ENCODE data around the gene ZNF503. TPM values are rescaled to one million over a fixed set of nuclear protein-coding genes. Genes with fewer than 3 reads are reported as not detected.

Gene ZNF503
- total and polyA plus RNA-seq, 2 experiments from 2014 or later, result 0.21 TPM; not detected in 1

DNA sequence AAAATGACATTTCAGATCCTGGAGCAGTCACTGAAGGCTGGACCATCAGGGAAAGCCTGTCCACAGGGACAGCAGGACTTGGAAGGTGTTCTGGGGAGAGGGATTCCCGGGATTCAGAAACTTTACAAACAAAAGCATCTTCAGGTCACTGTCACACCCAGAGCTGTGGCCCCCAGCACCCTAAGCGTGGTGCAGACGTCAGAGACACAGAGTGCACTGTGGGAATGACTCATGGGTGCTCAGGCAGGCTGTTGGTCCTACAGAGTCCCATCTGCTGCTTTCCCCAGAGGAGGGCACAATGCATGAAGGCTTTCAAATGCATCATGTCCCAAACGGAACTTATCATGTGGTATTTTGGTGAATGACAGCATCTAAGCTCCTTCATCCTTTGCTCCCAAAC, 16.7 kb upstream of the ZNF503 start:
- DNase-seq (ENCODE audit: low spot score) (no peak), ATAC-seq (no peak; the same call in 2 of the 3 replicates)
- H4K20me1 ChIP-seq (replicated peaks; ENCODE audit: insufficient read depth), result peaks cover 17% of the 10 kb centered on the region; the same call in 1 of the 2 replicates
- H2AFZ ChIP-seq, result no peak overlapping the region
- no peak overlapping the region for H3K27ac Mint-ChIP-seq
- peaks cover 10% of the 10 kb centered on the region for H3K4me1 ChIP-seq (ENCODE audit: insufficient read depth)
- H3K4me3 ChIP-seq, result no peak overlapping the region
- no peak overlapping the region for H3K4me3 Mint-ChIP-seq
- TF ChIP-seq CREB1 (CRISPR knock-in tag; IDR thresholded peaks at IDR 0.05; ENCODE audit: low read depth) (no peak), ZNF114 (CRISPR knock-in tag; IDR thresholded peaks at IDR 0.05) (no peak), ZNF331 (CRISPR knock-in tag; IDR thresholded peaks at IDR 0.05; ENCODE audit: low read depth) (no peak), EZH2 (IDR thresholded peaks at IDR 0.05; ENCODE audit: low read depth, unreplicated experiment) (no peak), POLR2AphosphoS5 (IDR thresholded peaks at IDR 0.05; ENCODE audit: low read depth) (no peak), STAT1 (IDR thresholded peaks at IDR 0.05; ENCODE audit: unreplicated experiment) (no peak), JUNB (IDR thresholded peaks at IDR 0.05; ENCODE audit: unreplicated experiment) (no peak)
- TF ChIP-seq, protein P1, sequence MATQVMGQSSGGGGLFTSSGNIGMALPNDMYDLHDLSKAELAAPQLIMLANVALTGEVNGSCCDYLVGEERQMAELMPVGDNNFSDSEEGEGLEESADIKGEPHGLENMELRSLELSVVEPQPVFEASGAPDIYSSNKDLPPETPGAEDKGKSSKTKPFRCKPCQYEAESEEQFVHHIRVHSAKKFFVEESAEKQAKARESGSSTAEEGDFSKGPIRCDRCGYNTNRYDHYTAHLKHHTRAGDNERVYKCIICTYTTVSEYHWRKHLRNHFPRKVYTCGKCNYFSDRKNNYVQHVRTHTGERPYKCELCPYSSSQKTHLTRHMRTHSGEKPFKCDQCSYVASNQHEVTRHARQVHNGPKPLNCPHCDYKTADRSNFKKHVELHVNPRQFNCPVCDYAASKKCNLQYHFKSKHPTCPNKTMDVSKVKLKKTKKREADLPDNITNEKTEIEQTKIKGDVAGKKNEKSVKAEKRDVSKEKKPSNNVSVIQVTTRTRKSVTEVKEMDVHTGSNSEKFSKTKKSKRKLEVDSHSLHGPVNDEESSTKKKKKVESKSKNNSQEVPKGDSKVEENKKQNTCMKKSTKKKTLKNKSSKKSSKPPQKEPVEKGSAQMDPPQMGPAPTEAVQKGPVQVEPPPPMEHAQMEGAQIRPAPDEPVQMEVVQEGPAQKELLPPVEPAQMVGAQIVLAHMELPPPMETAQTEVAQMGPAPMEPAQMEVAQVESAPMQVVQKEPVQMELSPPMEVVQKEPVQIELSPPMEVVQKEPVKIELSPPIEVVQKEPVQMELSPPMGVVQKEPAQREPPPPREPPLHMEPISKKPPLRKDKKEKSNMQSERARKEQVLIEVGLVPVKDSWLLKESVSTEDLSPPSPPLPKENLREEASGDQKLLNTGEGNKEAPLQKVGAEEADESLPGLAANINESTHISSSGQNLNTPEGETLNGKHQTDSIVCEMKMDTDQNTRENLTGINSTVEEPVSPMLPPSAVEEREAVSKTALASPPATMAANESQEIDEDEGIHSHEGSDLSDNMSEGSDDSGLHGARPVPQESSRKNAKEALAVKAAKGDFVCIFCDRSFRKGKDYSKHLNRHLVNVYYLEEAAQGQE (IDR thresholded peaks at IDR 0.05; ENCODE audit: unreplicated experiment), result no peak
- TF ChIP-seq, protein P2, sequence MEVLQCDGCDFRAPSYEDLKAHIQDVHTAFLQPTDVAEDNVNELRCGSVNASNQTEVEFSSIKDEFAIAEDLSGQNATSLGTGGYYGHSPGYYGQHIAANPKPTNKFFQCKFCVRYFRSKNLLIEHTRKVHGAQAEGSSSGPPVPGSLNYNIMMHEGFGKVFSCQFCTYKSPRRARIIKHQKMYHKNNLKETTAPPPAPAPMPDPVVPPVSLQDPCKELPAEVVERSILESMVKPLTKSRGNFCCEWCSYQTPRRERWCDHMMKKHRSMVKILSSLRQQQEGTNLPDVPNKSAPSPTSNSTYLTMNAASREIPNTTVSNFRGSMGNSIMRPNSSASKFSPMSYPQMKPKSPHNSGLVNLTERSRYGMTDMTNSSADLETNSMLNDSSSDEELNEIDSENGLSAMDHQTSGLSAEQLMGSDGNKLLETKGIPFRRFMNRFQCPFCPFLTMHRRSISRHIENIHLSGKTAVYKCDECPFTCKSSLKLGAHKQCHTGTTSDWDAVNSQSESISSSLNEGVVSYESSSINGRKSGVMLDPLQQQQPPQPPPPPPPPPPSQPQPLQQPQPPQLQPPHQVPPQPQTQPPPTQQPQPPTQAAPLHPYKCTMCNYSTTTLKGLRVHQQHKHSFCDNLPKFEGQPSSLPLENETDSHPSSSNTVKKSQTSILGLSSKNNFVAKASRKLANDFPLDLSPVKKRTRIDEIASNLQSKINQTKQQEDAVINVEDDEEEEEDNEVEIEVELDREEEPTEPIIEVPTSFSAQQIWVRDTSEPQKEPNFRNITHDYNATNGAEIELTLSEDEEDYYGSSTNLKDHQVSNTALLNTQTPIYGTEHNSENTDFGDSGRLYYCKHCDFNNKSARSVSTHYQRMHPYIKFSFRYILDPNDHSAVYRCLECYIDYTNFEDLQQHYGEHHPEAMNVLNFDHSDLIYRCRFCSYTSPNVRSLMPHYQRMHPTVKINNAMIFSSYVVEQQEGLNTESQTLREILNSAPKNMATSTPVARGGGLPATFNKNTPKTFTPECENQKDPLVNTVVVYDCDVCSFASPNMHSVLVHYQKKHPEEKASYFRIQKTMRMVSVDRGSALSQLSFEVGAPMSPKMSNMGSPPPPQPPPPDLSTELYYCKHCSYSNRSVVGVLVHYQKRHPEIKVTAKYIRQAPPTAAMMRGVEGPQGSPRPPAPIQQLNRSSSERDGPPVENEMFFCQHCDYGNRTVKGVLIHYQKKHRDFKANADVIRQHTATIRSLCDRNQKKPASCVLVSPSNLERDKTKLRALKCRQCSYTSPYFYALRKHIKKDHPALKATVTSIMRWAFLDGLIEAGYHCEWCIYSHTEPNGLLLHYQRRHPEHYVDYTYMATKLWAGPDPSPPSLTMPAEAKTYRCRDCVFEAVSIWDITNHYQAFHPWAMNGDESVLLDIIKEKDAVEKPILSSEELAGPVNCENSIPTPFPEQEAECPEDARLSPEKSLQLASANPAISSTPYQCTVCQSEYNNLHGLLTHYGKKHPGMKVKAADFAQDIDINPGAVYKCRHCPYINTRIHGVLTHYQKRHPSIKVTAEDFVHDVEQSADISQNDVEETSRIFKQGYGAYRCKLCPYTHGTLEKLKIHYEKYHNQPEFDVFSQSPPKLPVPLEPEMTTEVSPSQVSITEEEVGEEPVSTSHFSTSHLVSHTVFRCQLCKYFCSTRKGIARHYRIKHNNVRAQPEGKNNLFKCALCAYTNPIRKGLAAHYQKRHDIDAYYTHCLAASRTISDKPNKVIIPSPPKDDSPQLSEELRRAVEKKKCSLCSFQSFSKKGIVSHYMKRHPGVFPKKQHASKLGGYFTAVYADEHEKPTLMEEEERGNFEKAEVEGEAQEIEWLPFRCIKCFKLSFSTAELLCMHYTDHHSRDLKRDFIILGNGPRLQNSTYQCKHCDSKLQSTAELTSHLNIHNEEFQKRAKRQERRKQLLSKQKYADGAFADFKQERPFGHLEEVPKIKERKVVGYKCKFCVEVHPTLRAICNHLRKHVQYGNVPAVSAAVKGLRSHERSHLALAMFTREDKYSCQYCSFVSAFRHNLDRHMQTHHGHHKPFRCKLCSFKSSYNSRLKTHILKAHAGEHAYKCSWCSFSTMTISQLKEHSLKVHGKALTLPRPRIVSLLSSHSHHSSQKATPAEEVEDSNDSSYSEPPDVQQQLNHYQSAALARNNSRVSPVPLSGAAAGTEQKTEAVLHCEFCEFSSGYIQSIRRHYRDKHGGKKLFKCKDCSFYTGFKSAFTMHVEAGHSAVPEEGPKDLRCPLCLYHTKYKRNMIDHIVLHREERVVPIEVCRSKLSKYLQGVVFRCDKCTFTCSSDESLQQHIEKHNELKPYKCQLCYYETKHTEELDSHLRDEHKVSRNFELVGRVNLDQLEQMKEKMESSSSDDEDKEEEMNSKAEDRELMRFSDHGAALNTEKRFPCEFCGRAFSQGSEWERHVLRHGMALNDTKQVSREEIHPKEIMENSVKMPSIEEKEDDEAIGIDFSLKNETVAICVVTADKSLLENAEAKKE (CRISPR knock-in tag; IDR thresholded peaks at IDR 0.05), result no peak
- TF ChIP-seq, protein P3, sequence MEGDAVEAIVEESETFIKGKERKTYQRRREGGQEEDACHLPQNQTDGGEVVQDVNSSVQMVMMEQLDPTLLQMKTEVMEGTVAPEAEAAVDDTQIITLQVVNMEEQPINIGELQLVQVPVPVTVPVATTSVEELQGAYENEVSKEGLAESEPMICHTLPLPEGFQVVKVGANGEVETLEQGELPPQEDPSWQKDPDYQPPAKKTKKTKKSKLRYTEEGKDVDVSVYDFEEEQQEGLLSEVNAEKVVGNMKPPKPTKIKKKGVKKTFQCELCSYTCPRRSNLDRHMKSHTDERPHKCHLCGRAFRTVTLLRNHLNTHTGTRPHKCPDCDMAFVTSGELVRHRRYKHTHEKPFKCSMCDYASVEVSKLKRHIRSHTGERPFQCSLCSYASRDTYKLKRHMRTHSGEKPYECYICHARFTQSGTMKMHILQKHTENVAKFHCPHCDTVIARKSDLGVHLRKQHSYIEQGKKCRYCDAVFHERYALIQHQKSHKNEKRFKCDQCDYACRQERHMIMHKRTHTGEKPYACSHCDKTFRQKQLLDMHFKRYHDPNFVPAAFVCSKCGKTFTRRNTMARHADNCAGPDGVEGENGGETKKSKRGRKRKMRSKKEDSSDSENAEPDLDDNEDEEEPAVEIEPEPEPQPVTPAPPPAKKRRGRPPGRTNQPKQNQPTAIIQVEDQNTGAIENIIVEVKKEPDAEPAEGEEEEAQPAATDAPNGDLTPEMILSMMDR (conservative IDR thresholded peaks at IDR 0.05; ENCODE audit: low read depth in 2 of 2), result no peak
- no peaks in the 10 kb centered on the region for H3K9me2 ChIP-seq (ENCODE audit: insufficient read depth)
- H3K27ac ChIP-seq (ENCODE audit: low read depth), result no peak overlapping the region
- H3F3A ChIP-seq (replicated peaks; ENCODE audit: low read depth), result no peaks in the 10 kb centered on the region
- H3K27me3 ChIP-seq (ENCODE audit: insufficient read depth), result peaks cover 100% of the 10 kb centered on the region
- H3K27me3 Mint-ChIP-seq (ENCODE audit: insufficient read depth, low read depth, poor library complexity), result peaks cover 91% of the 10 kb centered on the region
- H3K79me2 ChIP-seq (replicated peaks; ENCODE audit: insufficient read depth), result no peaks in the 10 kb centered on the region
- no peak overlapping the region for H3K4me2 ChIP-seq
- H3K4me1 Mint-ChIP-seq, result peaks cover 26% of the 10 kb centered on the region
- H3K36me3 ChIP-seq (ENCODE audit: insufficient read depth), result no peaks in the 10 kb centered on the region
- no peaks in the 10 kb centered on the region for H3K9me3 Mint-ChIP-seq
- no peaks in the 10 kb centered on the region for H3K36me3 Mint-ChIP-seq (ENCODE audit: low read depth)
